Testis (tissue), 3 donors: Measurements from ENCODE around the gene LILRB3. TPM values are rescaled to one million over a fixed set of nuclear protein-coding genes. Genes with fewer than 3 reads are reported as not detected.

Experiments used
- DNase-seq: peaks from one replicate; pipeline ENCODE4 v3.0.0-alpha.2; 2019
- H3K27ac ChIP-seq, 2 donors: fragments of 200-600 bp; sonication (generic); one replicate each; pipeline ENCODE4 v1.5.1; 2019
- H3K27me3 ChIP-seq: fragments of 200-600 bp; sonication (generic); one replicate; pipeline ENCODE4 v1.5.1; 2019
- H3K36me3 ChIP-seq: fragments of 200-600 bp; sonication (generic); one replicate; pipeline ENCODE4 v1.5.1; 2017; ENCODE audit warnings: low read depth; ENCODE audit errors: missing control alignments
- H3K4me1 ChIP-seq: fragments of 200-600 bp; sonication (generic); one replicate; pipeline ENCODE4 v1.5.1; 2019
- H3K4me3 ChIP-seq, 2 donors: fragments of 200-600 bp; sonication (generic); one replicate each; pipeline ENCODE4 v1.5.1; 2017 to 2019
- H3K9me3 ChIP-seq: fragments of 200-600 bp; sonication (generic); one replicate; pipeline ENCODE4 v1.5.1; 2017
- POLR2A ChIP-seq: fragments of 450-650 bp; IDR thresholded peaks from one replicate; pipeline ENCODE4 v1.6.1; 2017; ENCODE audit warnings: antibody characterized with exemption, mild to moderate bottlenecking, moderate library complexity
- WGBS, 2 donors: methylation state at CpG; one replicate each; pipeline ENCODE4 v1.1.5; 2018; 5-methylcytosine and 5-hydroxymethylcytosine counted together
- intact Hi-C: fragments of 100-400 bp; cut with DNase I; formaldehyde crosslinking; loops from one replicate; pipeline ENCODE4 v1.15.1; 2023; ENCODE audit warnings: low total_unique reads
- polyA plus RNA-seq: library from polyadenylated mRNA; stranded (reverse); fragments of 350-450 nt; fragmentation: Illumina TruSeq; extraction: RNeasy Lipid Tissue Mini Kit (QIAGEN cat#74804); gene quantifications from one replicate; pipeline ENCODE4 v1.2.3, GENCODE V29; 2014; ENCODE audit warnings: low read depth, low replicate concordance; ENCODE audit not compliant: insufficient read depth
- total RNA-seq, 2 donors: library from RNA; depleted of rRNA; stranded (reverse); fragments of >200 nt; gene quantifications; one replicate each; pipeline ENCODE4 v1.2.3, GENCODE V29; 2016
- TF ChIP-seq, protein P1 (sequence below), 3 experiments: fragments of 450-650 bp in 2 of 3; fragments of 200-600 bp in 1 of 3; sonication (generic) in 1 of 3; IDR thresholded peaks; one replicate each; pipeline ENCODE4 v1.5.1; 2016 to 2019; ENCODE audit warnings: antibody characterized with exemption in 3 of 3, mild to moderate bottlenecking in 2 of 3, moderate library complexity in 1 of 3

Gene LILRB3
- total and polyA plus RNA-seq, 3 donors from 2014 or later, result 3.6 to 11.0 (median 4.9) TPM

DNA sequence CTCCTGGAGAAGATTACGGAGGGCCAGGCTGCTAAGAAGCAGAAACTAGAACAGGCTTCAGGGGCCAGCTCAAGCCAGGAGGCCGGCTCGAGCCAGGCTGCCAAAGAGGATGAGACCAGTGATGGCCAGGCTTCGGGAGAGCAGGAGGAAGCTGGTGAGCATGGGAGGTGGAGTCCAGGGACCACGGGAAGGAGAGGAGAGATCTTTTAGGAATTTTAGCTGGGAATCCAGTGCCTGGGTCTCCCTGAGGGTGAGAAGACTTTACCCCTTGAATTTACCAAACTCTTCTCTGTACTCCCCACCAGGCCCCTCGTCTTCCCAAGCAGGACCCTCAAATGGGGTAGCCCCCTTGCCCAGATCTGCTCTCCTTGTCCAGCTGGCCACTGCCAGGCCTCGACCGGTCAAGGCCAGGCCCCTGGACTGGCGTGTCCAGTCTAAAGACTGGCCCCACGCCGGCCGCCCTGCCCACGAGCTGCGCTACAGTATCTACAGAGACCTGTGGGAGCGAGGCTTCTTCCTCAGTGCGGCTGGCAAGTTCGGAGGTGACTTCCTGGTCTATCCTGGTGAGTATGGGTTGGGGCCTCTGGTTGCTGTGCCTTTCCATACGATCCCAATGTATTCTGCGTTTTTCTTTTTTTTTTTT, 30.9 kb downstream of the LILRB3 start:
- intact Hi-C loops, result no loop called here
- Histone ChIP-seq H3K36me3 (no peaks in the 10 kb centered on the region), H3K4me3 (peak overlapping the region; percentile 73 to 87), H3K4me1 (peaks cover 14% of the 10 kb centered on the region), H3K27me3 (no peaks in the 10 kb centered on the region), H3K9me3 (no peaks in the 10 kb centered on the region), H3K27ac (peak overlapping the region; percentile 97 to 100)
- DNase-seq, result peak; percentile 55
- TF ChIP-seq, protein P1, sequence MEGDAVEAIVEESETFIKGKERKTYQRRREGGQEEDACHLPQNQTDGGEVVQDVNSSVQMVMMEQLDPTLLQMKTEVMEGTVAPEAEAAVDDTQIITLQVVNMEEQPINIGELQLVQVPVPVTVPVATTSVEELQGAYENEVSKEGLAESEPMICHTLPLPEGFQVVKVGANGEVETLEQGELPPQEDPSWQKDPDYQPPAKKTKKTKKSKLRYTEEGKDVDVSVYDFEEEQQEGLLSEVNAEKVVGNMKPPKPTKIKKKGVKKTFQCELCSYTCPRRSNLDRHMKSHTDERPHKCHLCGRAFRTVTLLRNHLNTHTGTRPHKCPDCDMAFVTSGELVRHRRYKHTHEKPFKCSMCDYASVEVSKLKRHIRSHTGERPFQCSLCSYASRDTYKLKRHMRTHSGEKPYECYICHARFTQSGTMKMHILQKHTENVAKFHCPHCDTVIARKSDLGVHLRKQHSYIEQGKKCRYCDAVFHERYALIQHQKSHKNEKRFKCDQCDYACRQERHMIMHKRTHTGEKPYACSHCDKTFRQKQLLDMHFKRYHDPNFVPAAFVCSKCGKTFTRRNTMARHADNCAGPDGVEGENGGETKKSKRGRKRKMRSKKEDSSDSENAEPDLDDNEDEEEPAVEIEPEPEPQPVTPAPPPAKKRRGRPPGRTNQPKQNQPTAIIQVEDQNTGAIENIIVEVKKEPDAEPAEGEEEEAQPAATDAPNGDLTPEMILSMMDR (IDR thresholded peaks at IDR 0.05), result no peak
- TF ChIP-seq POLR2A, result no peak
- 27 to 30% methylated on average over 19 of the region's 19 CpGs for WGBS, 2 donors

GRCh38 chr19:54191011-54191810, 31.6 kb downstream of the LILRB3 start, which contains the start of gene TSEN34:
TSEN34 (plus strand) TSS chr19:54191308; CDS start chr19:54191365, 57 bp downstream.
- no peaks in the 10 kb centered on the region for H3K27me3 ChIP-seq
- peak within 1 kb of the TSS; percentile 73 to 87 for H3K4me3 ChIP-seq
- TF ChIP-seq, protein P1 (IDR thresholded peaks at IDR 0.05), result no peak
- no peak for TF ChIP-seq POLR2A
- peak; percentile 93 for DNase-seq
- H3K36me3 ChIP-seq, result no peaks in the 10 kb centered on the region
- intact Hi-C loops, result no loop called here
- 0 to 1% methylated on average over 7 to 57 of the region's 77 CpGs for WGBS, 2 donors
- H3K9me3 ChIP-seq, result no peaks in the 10 kb centered on the region
- peak within 1 kb of the TSS; percentile 97 to 100 for H3K27ac ChIP-seq
- H3K4me1 ChIP-seq, result peaks cover 20% of the 10 kb centered on the region

DNA sequence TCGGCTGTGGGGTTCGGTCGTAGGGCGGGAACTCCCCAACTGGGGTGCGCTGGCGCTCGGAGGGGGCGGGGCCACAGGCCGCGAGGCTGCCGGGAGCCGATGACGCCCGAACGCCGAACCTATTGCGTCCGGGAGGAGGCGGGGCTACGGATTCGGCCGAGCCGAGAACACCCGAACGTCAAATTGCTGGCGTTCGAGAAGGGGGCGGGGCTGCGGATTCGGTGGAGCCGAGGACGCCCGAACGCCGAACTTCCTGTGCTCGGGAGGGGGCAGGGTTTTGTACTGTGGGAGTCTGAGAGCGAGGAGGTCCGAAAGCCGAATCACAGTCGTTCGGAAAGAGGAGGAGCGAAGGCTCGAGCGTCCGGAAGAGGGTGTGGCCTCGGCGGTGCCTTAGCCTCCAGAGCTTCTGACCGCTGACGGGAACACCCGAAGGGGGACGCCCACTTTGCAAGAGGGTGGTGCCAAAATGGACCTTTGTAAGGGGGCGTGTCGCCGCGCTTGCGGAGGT, 32.2 kb downstream of the LILRB3 start:
- peak overlapping the region; percentile 97 to 100 for H3K27ac ChIP-seq
- peaks cover 20% of the 10 kb centered on the region for H3K4me1 ChIP-seq
- peak overlapping the region; percentile 73 to 87 for H3K4me3 ChIP-seq
- DNase-seq, result peak; percentile 100
- 0 to 1% methylated on average over 38 to 56 of the region's 56 CpGs for WGBS, 2 donors
- no peaks in the 10 kb centered on the region for H3K36me3 ChIP-seq
- intact Hi-C loops, result no loop called here
- TF ChIP-seq, protein P1 (IDR thresholded peaks at IDR 0.05), result no peak
- TF ChIP-seq POLR2A, result no peak
- no peaks in the 10 kb centered on the region for H3K27me3 ChIP-seq
- H3K9me3 ChIP-seq, result no peaks in the 10 kb centered on the region

DNA sequence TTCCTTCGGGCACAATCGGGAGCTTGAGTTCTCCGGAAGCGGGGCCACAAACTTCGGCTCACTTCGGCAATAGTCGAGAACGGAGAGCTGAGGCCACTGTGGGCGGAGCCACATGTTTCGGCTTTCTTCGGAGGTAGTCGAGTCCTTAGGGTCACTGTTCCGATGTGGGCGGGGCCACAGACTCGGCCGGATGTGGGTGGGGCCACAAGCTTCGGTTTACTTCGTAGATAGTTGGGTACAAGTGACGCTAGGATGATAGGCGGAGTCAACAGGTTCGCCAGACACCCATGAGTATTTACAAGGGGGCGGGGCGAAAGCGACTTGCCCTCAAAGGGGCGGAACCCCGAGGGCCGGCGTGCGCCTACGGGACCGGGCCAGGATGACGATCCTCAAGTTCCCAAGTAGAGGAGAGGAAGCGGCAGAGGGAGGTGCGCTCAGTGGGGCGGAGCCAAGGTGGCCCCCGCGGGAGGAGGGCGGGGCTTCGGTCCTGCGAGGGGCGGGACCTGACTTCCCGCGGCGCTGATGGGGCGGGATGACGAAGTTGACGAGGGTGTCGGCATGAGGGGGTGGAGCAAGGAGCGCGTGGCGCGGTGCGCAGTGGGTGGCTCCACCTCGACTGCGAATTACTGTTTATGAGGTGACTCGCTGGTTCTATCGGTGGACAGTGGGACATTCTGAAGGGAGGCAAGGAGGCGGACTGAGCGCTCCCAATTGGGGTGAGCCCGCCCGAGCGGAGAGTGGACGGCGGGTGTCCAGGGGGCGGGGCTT, 32.9 kb downstream of the LILRB3 start:
- Histone ChIP-seq H3K9me3 (no peaks in the 10 kb centered on the region), H3K4me3 (peak overlapping the region; percentile 73 to 87), H3K27me3 (no peaks in the 10 kb centered on the region), H3K36me3 (no peaks in the 10 kb centered on the region), H3K4me1 (peaks cover 20% of the 10 kb centered on the region), H3K27ac (peak overlapping the region; percentile 97 to 100)
- WGBS, 2 donors, result 0% methylated on average over 36 to 65 of the region's 65 CpGs
- peak; percentile 100 for DNase-seq
- TF ChIP-seq, protein P1 (IDR thresholded peaks at IDR 0.05), result no peak
- TF ChIP-seq POLR2A, result no peak
- intact Hi-C loops, result no loop called here
